Articular chondrocyte of knee joint (primary cell): Measurements from ENCODE around the gene DNASE2B. TPM values are rescaled to one million over a fixed set of nuclear protein-coding genes. Genes with fewer than 3 reads are reported as not detected.

Experiments used
- total RNA-seq: library from RNA; depleted of rRNA; stranded (reverse); fragments of >200 nt; gene quantifications from 2 replicates; pipeline ENCODE4 v1.2.3, GENCODE V29; 2012

The DNASE2B gene
- total RNA-seq: not detected in 2 replicates

GRCh38 chr1:84398175-84399155 lies at the start of gene DNASE2B:
Gene DNASE2B (plus strand): TSS chr1:84398484. CDS start chr1:84398565, 81 bp downstream.

Other genes with a start within 250 kb of the DNASE2B start
- gene SAMD13, start 96.8 kb upstream of the DNASE2B start, total RNA-seq: 0.78 and 0.97 TPM in 2 replicates
- gene RPF1, start 80.8 kb downstream of the DNASE2B start, total RNA-seq: 39.7 and 39.8 TPM in 2 replicates
- gene SPATA1, start 107.9 kb downstream of the DNASE2B start, total RNA-seq: 2.2 and 2.8 TPM in 2 replicates
- 26.5 and 28.1 TPM in 2 replicates for gene GNG5, start 108.1 kb downstream of the DNASE2B start, total RNA-seq
- 29.7 and 40.4 TPM in 2 replicates for gene CTBS, start 176.0 kb downstream of the DNASE2B start, total RNA-seq